Epithelial cell of esophagus (primary cell): Measurements from ENCODE around the gene GBE1.

Experiments
- DNase-seq: peaks from one replicate; pipeline ENCODE4 v3.0.0; 2010; ENCODE audit warnings: low read depth
- H3K4me3 ChIP-seq: 2 replicates; pipeline ENCODE4 v1.5.1; 2011; ENCODE audit warnings: mild to moderate bottlenecking, low read length, control low read depth
- CTCF ChIP-seq: IDR thresholded peaks from 2 replicates; pipeline ENCODE4 v1.5.1; 2011; ENCODE audit warnings: low read depth, mild to moderate bottlenecking, low read length, control low read depth, inconsistent platforms; ENCODE audit not compliant: insufficient read depth; ENCODE audit errors: missing control alignments

GBE1 gene

GRCh38 chr3:81579744-81580143 is 181.7 kb downstream of the GBE1 start:
- H3K4me3 ChIP-seq: no peak overlapping the region
- DNase-seq: no peak
- TF ChIP-seq CTCF: no peak

GRCh38 chr3:81572201-81572756 is 189.2 kb downstream of the GBE1 start:
- TF ChIP-seq CTCF: no peak
- H3K4me3 ChIP-seq: no peak overlapping the region
- DNase-seq: no peak

- H3K4me3 ChIP-seq: no peak overlapping the region
- no peak for DNase-seq
- TF ChIP-seq CTCF: no peak
These were observed 193.1 kb downstream of the GBE1 start for GRCh38 chr3:81568378-81568777.

- TF ChIP-seq CTCF: no peak
- no peak overlapping the region for H3K4me3 ChIP-seq
- DNase-seq: peak; percentile 38
These were observed 196.4 kb downstream of the GBE1 start for GRCh38 chr3:81565041-81565440.

GRCh38 chr3:81558106-81558505 is 203.3 kb downstream of the GBE1 start:
- no peak for DNase-seq
- no peak overlapping the region for H3K4me3 ChIP-seq
- no peak for TF ChIP-seq CTCF

- no peak for TF ChIP-seq CTCF
- no peak overlapping the region for H3K4me3 ChIP-seq
- no peak for DNase-seq
These were observed 206.6 kb downstream of the GBE1 start for GRCh38 chr3:81554801-81555200.

GRCh38 chr3:81554388-81554787 is 207.1 kb downstream of the GBE1 start:
- DNase-seq: no peak
- no peak for TF ChIP-seq CTCF

More at GRCh38 chr3:81554388-81554787, 207.1 kb downstream of the GBE1 start:
- H3K4me3 ChIP-seq: no peak overlapping the region
